Dendritic cell treated with granulocyte-macrophage colony-stimulating factor and Interleukin-4, amounts not matched to agents 40 ng/mL and 50 ng/mL, for 4 days (primary cell): ENCODE data around the gene MOK.
"Not testable (repeated sequence)": the region's sequence is repeated elsewhere in the genome, so short reads cannot be mapped to it uniquely, and the experiment has no call there.

Experiments used
- H3K27ac Mint-ChIP-seq: one replicate; pipeline ENCODE4 v1.8.0; 2022; ENCODE audit warnings: mild to moderate bottlenecking, mixed read lengths
- H3K27me3 Mint-ChIP-seq: one replicate; pipeline ENCODE4 v1.8.0; 2022; ENCODE audit warnings: mild to moderate bottlenecking, mixed read lengths
- H3K36me3 Mint-ChIP-seq: one replicate; pipeline ENCODE4 v1.8.0; 2022; ENCODE audit warnings: low read depth, mixed read lengths
- H3K4me1 Mint-ChIP-seq: one replicate; pipeline ENCODE4 v1.8.0; 2022; ENCODE audit warnings: low read depth, mixed read lengths
- H3K4me3 Mint-ChIP-seq: one replicate; pipeline ENCODE4 v1.8.0; 2022; ENCODE audit warnings: mild to moderate bottlenecking, moderate library complexity, mixed read lengths
- H3K9me3 Mint-ChIP-seq: one replicate; pipeline ENCODE4 v1.8.0; 2022; ENCODE audit warnings: mixed read lengths
- intact Hi-C: fragments of 100-400 bp; cut with micrococcal nuclease; formaldehyde crosslinking; loops from one replicate; pipeline ENCODE4 v1.15.0; 2022

The MOK gene

DNA sequence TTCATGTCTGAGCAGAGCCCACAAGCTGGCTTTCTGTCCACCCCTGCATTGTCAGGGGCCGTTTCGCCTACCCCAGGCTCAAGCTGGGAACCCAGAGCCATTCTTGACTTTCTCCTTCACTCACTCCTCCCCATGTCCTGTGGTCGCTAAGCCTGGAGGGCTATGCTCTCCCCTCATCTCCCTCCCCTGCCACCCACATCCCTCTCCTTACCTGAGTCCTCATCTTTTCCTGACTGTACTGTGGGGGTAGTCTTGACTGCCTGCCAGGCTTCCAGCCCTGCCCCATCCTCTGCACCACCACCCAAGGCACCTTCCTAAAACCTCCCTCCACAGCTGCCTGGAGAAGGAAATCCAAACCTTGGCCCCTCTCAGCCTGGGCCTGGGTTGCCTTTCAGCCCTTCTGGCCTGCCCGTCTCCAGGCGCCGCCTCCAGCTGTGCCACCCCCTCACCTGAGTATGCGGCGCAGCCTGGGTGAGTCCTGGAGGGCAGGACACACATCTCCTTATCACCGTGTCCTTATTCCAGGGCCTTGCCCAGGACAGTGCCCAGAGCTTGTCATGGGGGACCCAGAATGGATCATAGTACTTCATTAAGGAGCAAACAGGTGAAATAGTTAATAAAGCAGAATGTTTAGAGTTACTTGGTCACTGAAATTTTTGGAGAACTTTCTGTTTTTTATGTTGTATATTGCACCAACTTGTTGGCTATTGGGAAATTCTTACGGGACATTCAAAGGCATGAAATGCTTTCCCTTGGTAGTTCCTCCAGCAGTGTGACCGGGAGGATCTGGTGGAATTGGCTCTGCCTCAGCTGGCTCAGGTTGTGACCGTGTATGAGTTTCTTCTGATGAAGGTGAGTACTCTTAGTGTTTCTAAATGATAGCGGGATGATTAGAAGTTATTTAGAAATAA is 29.1 kb upstream of the MOK start:
- peaks cover 69% of the 10 kb centered on the region for H3K36me3 Mint-ChIP-seq

DNA sequence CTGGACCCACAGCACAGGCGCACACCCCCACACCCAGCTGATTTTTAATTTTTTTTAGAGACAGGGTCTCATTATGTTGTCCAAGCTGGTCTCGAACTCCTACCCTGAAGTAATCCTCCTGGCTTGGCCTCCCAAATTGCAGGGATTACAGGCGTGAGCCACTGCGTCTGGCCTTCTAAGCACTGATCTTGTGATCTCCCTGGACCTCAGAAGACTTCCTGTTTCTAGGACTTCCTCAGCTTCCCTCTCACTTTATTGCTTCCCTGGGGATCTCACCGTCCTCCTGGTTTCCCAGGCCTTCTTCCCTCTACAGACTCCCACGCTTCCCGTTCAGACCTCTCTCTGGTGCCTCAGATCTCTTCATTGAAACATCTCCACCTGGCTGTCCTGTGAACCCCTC is 28.4 kb upstream of the MOK start:
- Mint-ChIP-seq H3K4me1 (peaks cover 9% of the 10 kb centered on the region), H3K36me3 (peaks cover 62% of the 10 kb centered on the region), H3K27ac (peak overlapping the region; percentile 23), H3K9me3 (no peaks in the 10 kb centered on the region), H3K27me3 (no peaks in the 10 kb centered on the region), H3K4me3 (no peak overlapping the region)
- intact Hi-C loops: no loop called here

More for the DNA sequence above, 29.1 kb upstream of the MOK start:
- Mint-ChIP-seq H3K27ac (peak overlapping the region; percentile 23), H3K4me1 (peaks cover 9% of the 10 kb centered on the region), H3K9me3 (no peaks in the 10 kb centered on the region), H3K4me3 (no peak overlapping the region), H3K27me3 (no peaks in the 10 kb centered on the region)
- intact Hi-C loops: no loop called here

DNA sequence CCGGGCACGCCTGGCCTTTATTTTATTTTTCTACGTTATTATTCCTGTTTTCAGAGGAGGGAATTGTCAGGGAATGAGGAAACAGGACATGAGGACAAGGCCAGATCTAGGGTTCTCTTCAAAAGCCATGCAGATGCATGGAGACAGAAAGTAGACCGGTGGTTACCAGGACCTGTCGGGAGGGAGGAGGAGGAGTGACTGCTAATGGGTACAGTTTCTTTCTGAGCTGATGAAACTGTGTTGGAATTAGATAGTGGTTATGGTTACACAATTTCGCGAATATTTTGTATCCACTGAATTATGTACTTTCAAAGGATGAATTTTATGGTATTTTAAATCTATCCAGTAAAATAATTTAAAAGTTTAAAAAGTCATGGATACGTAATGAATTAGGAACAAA is 25.8 kb upstream of the MOK start:
- Mint-ChIP-seq H3K27ac (no peak overlapping the region), H3K4me1 (peaks cover 9% of the 10 kb centered on the region), H3K27me3 (no peaks in the 10 kb centered on the region), H3K4me3 (no peak overlapping the region), H3K36me3 (peaks cover 53% of the 10 kb centered on the region), H3K9me3 (no peaks in the 10 kb centered on the region)
- intact Hi-C loops: no loop called here

DNA sequence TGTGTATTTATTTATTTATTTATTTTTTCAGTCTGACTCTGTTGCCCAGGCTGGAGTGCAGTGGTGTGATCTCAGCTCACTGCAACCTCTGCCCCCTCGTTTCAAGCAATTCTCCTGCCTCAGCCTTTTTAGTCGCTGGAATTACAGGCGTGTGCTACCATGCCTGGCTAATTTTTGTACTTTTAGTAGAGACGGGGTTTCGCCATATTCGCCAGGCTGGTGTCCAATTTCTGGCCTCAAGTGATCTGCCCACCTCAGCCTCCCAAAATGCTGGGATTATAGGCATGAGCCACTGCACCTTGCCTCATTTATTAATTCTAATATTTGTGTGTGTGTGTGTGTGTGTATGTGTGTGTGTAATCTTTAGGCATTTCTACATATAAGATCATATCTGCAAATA is 24.4 kb upstream of the MOK start:
- H3K9me3 Mint-ChIP-seq, H3K4me3 Mint-ChIP-seq, H3K4me1 Mint-ChIP-seq, intact Hi-C loops, H3K27me3 Mint-ChIP-seq, H3K27ac Mint-ChIP-seq: not testable (repeated sequence)
- peaks cover 47% of the 10 kb centered on the region for H3K36me3 Mint-ChIP-seq

DNA sequence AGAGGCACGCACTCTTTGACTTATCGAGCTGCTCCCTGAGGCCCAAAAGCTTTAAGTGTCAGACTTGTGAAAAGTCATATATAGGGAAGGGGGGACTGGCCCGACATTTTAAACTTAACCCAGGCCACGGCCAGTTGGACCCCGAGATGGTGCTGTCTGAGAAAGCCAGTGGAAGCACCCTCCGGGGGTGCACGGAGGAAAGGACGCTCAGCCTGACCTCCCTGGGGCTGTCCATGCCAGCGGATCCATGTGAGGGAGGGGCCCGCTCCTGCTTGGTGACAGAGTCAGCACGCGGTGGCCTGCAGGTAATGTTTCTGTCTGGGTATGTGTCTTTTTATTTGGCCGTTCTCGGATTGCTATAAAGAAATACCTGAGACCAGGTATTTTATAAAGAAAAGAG is 21.6 kb upstream of the MOK start:
- Mint-ChIP-seq H3K36me3 (peaks cover 26% of the 10 kb centered on the region), H3K4me3 (no peak overlapping the region), H3K27ac (no peak overlapping the region), H3K4me1 (no peaks in the 10 kb centered on the region), H3K9me3 (no peaks in the 10 kb centered on the region), H3K27me3 (no peaks in the 10 kb centered on the region)
- intact Hi-C loops: no loop called here

DNA sequence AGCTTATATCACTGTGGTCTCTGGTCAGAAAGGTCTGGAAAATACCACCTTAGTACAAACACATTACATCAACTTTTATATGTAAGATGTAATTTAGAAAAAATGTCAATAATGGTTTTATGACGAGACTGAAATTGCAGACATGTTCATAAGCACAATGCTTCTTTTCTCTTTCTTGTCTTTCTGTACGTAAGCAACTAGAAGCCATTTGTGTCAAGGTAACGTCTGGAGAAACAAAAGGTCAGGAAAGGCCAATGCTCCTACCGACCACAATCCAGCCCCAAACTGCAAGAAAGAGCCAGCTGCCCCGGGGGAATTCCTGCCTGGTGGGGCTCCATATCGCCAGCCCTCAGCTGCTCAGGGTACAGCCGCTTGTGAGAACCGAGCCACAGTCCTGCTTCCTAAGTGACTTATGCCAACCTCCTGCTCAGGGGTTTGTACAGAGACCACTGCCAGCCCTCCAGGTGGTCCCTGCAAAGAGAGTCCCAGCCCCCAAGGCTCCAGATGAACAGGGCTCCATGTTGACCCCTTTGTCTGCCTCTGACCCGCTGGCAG is 20.9 kb upstream of the MOK start:
- intact Hi-C loops: no loop called here
- Mint-ChIP-seq H3K27me3 (no peaks in the 10 kb centered on the region), H3K9me3 (no peaks in the 10 kb centered on the region), H3K27ac (no peak overlapping the region), H3K4me3 (no peak overlapping the region), H3K4me1 (peaks cover under 1% of the 10 kb centered on the region), H3K36me3 (peaks cover 22% of the 10 kb centered on the region)

DNA sequence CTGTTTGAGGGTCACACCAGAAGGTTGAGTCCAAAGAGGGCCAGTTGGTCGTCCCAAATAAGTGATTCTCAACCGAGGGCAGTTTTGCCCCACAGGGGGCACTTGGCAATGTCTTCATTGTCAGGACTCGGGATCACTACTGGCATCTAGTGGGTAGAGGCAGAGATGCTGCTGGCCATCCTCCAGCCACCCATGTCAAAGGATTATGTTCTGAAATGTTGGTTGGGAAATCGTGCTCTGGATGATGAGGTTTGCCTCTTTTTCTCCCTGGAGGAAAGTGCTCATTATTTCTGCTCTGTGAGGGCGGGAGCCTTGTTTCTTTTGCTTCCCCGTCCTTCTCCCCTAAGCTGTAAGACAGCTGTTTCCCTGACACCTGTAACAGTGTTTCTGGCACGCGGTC is 18.1 kb upstream of the MOK start:
- Mint-ChIP-seq H3K9me3 (no peaks in the 10 kb centered on the region), H3K4me3 (no peak overlapping the region), H3K4me1 (peaks cover 17% of the 10 kb centered on the region), H3K36me3 (peaks cover 29% of the 10 kb centered on the region), H3K27me3 (no peaks in the 10 kb centered on the region), H3K27ac (no peak overlapping the region)
- intact Hi-C loops: no loop called here

DNA sequence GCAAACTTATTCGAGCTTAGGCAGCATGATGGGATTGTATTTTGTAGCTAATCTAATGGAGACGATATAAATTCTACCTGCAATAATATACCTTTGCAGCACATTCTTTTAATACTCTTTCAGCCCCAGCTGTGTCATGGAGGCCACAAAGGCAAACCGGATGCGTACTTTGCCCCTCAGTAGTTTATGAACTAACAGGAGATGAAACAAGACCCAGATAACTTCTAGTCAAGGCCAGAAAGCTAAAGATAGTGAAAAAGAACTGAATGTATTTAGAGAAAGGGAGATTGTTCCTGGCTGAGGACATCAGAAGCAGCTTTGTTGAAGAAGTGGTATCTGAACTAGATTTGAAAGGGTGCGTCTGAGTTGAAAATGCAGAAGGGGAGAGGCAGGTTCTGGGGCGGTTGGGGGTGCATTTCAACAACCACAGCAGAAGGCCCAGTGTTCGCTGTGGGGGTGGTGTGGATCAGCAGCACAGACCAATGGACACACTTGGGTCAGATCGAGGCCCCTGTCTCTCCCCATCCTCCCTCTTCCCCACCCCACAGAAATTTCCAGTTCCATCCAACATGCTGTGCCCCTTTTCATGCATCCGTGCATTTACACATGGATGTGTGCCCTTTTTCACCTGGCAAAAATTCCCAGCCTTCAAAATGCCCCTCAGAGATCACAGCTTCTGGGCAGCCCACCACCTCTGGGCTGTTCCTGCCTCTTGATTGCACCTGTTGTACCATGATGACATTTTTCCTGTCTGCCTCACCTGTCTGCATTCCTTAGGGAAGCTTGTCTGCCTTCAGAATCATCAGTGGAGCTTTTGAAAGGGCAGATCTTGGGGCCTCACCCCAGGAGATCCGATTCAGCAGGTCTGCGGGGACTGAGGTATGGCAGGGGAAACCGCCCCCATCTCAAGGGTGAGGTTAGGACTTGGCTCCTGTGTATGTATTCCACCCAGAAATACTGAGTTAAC is 16.8 kb upstream of the MOK start:
- no peak overlapping the region for H3K27ac Mint-ChIP-seq
- no peaks in the 10 kb centered on the region for H3K9me3 Mint-ChIP-seq
- H3K4me1 Mint-ChIP-seq: peaks cover 31% of the 10 kb centered on the region
- intact Hi-C loops: no loop called here
- no peaks in the 10 kb centered on the region for H3K27me3 Mint-ChIP-seq
- peaks cover 21% of the 10 kb centered on the region for H3K36me3 Mint-ChIP-seq
- no peak overlapping the region for H3K4me3 Mint-ChIP-seq

DNA sequence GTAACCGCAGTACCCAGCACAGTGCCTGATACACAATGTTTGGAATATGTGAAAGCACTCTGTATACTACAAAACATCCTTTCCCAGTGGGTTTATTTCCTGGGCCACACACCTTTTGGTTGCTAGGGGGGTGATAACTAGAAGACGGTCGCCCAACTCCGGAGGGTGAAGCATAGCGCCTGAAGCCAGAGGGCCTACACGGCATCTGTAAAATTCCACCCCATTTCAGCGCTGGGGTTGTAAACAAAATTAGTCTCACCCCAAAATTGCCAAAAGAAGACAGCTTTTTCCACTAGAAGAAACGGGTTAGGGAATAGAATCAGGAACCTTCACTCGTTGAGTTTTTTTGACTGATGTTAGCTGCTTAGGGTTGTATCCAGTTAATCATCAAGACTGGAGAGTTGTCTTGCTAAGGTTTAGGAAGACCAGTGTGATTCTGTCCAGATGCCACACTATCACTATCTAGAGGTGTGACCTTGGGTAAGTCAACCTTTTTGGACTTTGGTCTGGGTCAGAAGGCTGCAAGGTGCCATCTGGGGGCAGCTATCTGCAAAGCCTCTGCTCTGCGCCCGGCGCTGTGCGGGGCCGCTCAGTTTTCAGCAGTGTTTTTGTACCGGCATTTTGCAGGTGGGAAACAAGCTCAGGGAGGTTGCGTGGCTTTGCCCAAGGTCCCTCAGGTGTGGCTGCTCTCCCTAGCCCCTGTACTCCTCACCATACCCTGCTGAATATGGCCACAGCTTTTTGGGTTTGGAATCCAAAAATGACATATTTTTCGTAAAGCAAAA is 15.9 kb upstream of the MOK start:
- intact Hi-C loops: no loop called here
- Mint-ChIP-seq H3K9me3 (no peaks in the 10 kb centered on the region), H3K4me3 (peak overlapping the region; percentile 86), H3K4me1 (peaks cover 34% of the 10 kb centered on the region), H3K27me3 (no peaks in the 10 kb centered on the region), H3K36me3 (peaks cover 12% of the 10 kb centered on the region), H3K27ac (peak overlapping the region; percentile 84)

DNA sequence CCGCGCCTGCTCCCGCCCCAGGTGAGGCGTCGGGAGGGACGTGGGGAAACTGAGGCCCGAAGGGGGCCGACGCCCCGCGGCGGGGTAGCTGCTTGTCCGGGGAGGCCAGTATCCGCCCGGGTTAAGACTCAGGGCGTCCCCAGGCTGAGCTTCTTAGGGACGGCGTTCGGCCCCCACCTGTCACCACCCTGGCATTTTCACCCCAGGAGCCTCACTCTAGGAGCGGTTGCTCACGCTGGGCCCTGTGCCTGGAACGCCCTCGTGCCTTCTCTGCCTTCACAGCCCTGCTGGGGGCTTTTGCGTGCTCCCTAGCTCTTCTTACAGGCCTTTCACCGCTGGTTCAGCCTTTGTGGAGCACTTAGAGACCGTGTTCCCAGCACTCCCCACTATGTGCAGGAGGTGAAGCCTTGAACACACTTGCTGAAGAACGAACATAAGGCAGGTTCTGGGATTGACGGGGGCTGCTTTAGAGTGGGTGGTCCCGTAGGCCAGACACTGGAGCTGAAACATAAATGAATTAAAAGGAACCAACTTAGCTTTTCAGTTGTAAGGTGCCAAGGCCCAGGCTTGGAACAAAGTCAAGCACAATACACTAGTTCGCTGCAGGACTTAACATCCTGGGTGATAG is 15.2 kb upstream of the MOK start:
- Mint-ChIP-seq H3K27me3 (peaks cover 4% of the 10 kb centered on the region), H3K4me3 (peak overlapping the region; percentile 86), H3K4me1 (peaks cover 34% of the 10 kb centered on the region), H3K36me3 (peaks cover 6% of the 10 kb centered on the region), H3K9me3 (no peaks in the 10 kb centered on the region), H3K27ac (peak overlapping the region; percentile 84)
- intact Hi-C loops: no loop called here

DNA sequence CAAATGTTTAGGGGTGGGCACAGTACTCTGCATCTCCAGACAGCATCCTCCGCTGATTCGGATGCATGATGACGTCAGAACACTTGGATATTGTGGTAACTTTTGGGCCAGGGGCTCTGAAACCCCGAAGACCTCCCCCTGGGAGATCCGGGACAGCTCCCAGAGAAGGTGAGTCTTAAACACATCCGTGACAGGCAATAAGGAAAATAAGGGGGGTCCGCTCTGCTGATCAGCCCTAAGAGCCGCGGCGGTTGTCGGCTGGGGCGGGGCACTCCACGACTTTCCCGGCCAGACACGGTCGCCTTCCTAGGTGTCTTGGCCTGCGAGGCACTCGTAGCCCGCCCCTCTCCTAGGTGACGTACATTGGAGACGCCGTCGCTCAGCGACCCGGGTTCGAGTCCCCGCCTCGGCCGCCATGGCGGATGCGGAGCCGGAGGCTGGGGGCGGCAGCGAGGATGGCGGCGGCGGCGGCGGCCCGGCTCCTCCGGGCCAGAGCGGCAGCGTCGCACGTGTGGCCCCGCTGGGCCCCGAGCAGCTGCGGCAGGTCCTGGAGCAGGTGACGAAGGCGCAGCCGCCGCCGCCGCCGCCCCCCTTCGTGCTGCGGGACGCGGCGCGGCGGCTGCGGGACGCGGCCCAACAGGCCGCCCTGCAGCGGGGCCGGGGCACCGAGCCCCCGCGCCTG is 14.5 kb upstream of the MOK start, which contains the start of gene ZNF839:
Gene ZNF839 (plus strand): TSS at position 396 of the 682 bp plus-strand sequence. CDS start 20 bp downstream, at position 416.
- intact Hi-C loops: loop anchor here (10.0 kb wide), 1 partner anchor 355 kb away; the partner anchor contains the start of gene DYNC1H1
- Mint-ChIP-seq H3K4me1 (peaks cover 38% of the 10 kb centered on the region), H3K4me3 (peak within 1 kb of the TSS; percentile 90), H3K9me3 (no peaks in the 10 kb centered on the region), H3K27me3 (peaks cover 9% of the 10 kb centered on the region), H3K36me3 (peaks cover 6% of the 10 kb centered on the region), H3K27ac (peak within 1 kb of the TSS; percentile 84)

DNA sequence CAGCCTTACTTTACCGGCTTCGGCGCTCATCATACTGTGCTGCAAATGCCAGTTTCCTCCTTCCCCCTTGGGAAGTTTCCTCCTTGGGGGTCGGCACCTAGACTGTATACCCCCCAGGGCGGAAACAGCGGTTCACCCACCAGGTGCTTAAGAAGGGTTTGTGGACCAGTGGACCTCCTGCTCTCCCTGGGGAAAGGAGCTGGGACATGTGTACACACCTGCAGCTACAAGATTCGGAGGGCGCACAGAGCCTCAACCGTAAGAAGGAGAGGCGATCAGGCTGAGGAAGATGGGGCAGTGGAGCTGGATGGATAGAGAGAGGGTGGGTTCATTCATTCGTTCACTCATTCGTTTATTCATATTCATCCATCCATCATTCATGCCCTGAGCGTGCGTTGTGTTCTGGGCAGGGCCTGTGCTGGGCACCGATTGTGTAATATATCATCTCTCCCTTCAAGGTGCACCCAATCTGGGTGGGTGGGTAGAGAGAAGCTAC is 13.9 kb upstream of the MOK start:
- Mint-ChIP-seq H3K27ac (peak overlapping the region; percentile 84), H3K4me3 (peak overlapping the region; percentile 90), H3K27me3 (peaks cover 12% of the 10 kb centered on the region), H3K36me3 (peaks cover 6% of the 10 kb centered on the region), H3K4me1 (peaks cover 41% of the 10 kb centered on the region), H3K9me3 (no peaks in the 10 kb centered on the region)
- intact Hi-C loops: loop anchor here (10.0 kb wide), 1 partner anchor 354 kb away; the partner anchor contains the start of gene DYNC1H1
